Gastrocnemius medialis (tissue), 4 donors: Measurements from ENCODE around the gene NOL9.

Experiments used
- CTCF ChIP-seq, 5 experiments: fragments of 450-650 bp in 3 of 5; fragments of 200-600 bp in 2 of 5; sonication (generic) in 2 of 5; IDR thresholded peaks in 4 of 5; conservative IDR thresholded peaks in 1 of 5; 1 replicate in 4 of 5; 2 replicates in 1 of 5; pipeline ENCODE4 v1.5.1; 2016 to 2019; ENCODE audit warnings: antibody characterized with exemption in 5 of 5, mild to moderate bottlenecking in 3 of 5, moderate library complexity in 3 of 5
- POLR2A ChIP-seq, 2 donors: fragments of 450-650 bp; IDR thresholded peaks; one replicate each; pipeline ENCODE4 v1.6.1; 2017; ENCODE audit warnings: antibody characterized with exemption in 2 of 2, mild to moderate bottlenecking in 2 of 2, moderate library complexity in 2 of 2

DNA sequence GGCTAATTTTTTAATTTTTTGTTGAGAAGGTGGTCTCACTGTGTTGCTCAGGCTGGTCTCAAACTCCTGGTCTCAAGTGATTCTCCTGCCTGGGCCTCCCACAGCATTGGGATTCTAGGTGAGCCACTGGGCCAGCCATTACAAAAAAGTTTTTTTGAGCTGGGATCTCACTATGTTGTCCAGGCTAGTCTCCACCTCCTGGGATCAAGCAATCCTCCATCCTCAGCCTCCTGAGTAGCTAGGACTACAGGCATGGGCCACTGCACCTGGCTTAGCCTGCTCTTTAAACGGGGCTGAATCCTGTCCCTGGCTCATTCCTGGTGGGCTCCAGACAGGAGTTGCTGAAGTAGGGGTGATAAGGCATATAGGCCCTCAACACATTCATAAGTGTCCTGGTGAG, 3.3 kb upstream of the NOL9 start:
- TF ChIP-seq CTCF (IDR thresholded peaks at IDR 0.05 in 4 of 5, conservative IDR thresholded peaks at IDR 0.05 in 1 of 5) (no peak), POLR2A (IDR thresholded peaks at IDR 0.05) (no peak)
